Posterior vena cava (tissue), 2 donors: ENCODE data around the gene BRCC3. TPM values are rescaled to one million over a fixed set of nuclear protein-coding genes. Genes with fewer than 3 reads are reported as not detected.

Experiments used
- DNase-seq: peaks from one replicate; pipeline ENCODE4 v3.0.0-alpha.2; 2020; ENCODE audit warnings: low spot score
- intact Hi-C, 2 donors: fragments of 100-400 bp; cut with DNase I; formaldehyde crosslinking; loops; one replicate each; pipeline versions ENCODE4 v1.14.1 to v1.14.2; 2022 to 2023
- total RNA-seq, 2 donors: library from RNA; stranded (reverse); fragmentation: NEBNext Ultra II Directional; extraction: Animal tissue kit (Norgen Biotek cat#: 25700); gene quantifications; one replicate each; pipeline ENCODE4 v1.2.1, GENCODE V29; 2021
- donor health status: DM: yes; HTN: yes; CAD: no.
- donor health status: DM: yes; HTN: yes; CAD: no.

The BRCC3 gene
- total RNA-seq, 2 donors from 2014 or later = 13.4 to 15.2 TPM

DNA sequence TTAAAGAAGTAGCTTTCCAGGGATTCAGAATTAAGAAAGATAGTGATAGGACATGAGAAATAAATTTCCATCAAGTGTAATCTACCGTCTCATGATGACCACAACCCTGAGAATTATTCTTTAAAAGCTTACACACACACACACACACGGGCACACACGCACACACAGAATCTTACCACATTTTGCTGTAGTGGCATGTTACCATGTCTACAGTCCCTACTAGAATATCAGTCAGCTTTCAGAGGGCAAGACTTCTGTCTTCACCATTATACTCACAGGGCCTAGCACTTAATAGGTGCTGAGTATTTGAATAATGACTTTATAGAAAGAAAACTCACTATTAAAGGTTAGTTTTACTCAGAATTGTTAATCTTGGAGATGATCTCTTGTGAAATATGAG, 15.8 kb upstream of the BRCC3 start:
- DNase-seq = no peak
- intact Hi-C loops = no loop called here

DNA sequence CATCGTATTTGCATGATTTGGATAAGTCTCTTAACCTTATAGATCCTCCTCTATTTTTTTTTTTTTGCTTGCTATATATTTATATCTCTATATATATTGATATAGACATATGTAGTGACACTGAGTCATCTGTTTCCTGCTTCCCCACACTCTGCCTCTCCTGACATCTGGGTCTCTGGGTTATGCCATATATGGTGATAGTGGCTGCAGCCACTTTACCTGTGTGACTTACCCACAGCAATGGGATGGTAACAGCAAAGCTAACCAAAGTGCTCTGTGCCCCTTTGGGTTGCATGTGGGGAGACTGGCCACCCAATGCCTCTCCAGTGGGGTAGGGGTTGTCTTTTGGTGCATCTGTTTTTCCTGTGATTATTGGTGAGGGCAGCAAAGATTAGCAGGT, 14.8 kb upstream of the BRCC3 start:
- DNase-seq = no peak
- intact Hi-C loops = no loop called here

GRCh38 chrX:155056877-155057792, 14.2 kb upstream of the BRCC3 start:
- intact Hi-C loops = no loop called here
- DNase-seq = peak; percentile 85

DNA sequence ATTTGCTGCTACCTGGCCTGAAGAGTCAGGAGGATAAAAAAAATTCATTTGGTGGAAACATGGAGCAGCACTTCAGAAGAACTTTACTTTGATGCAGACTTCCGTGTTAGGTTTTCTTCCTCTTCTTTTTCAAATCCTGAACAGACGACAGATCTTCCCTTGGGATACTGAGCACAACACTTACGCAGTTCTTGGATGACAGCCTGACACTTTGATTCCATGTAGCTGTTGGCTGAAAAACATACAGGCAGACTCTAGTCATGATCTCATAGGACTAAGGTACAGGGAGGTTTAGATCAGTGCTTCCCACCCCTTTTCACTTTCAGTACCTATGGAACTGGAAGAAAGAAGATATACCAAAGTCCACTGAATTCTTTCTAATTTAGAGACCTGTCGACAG, 9.5 kb upstream of the BRCC3 start:
- no peak for DNase-seq
- intact Hi-C loops = loop anchor here in 1 of 2 donors (10.0 kb wide), 1 partner anchor 77 kb away; no protein-coding TSS in a partner anchor

DNA sequence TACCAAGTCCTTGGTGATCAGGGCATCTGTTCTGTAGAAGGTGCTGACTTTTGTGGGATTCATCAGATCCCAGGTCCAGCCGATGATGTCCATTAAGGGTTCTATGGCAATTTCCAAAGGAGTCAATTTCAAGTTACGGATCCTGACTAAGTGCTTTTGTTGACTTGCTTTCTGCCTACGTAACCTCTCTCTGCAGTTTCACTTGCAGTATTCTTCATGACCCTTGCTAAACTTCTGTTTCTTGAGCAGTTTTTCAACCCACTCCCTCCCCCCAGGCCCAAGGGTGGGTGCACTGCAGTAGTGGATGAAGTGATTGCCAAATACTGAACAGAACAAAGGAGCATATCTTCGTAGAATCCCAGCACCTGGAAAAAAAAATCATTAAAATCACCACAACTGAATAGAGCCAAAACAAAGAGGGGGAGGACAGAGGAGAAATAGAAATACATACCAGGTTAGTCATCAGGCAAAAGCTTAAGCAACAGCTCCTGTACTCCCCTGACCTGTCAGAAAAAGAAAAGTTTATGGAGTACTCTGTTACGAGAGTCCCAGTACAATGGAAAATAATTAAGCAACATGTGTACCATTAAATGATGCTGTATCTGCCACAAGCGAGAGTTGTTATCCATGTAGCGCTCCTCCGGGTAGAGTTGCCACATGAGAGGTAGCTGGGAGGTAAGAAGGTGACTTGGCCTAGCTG, 6.1 kb upstream of the BRCC3 start:
- DNase-seq = no peak
- intact Hi-C loops = loop anchor here in 1 of 2 donors (10.0 kb wide), 1 partner anchor 80 kb away; no protein-coding TSS in a partner anchor

DNA sequence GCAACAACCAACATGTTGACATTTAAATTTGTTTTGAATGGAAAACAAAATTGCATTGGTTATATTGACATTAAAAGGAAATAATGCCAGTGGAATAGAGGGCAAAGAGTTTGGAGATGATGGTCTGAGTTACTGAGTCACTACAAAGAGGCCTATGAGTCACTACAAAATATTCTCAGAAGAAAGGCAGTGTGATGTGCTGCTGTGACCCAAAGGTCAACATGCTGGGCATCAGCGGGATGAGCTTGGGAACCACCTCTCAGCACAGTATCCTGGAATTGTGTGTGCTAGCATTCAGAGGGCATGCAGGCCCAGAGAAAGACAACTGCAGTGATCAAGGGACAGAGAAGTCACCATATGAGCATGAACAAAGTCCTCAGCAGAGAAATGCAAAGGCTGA, 3.1 kb upstream of the BRCC3 start:
- intact Hi-C loops = loop anchor here in 1 of 2 donors (10.0 kb wide), 1 partner anchor 83 kb away; no protein-coding TSS in a partner anchor
- no peak for DNase-seq

DNA sequence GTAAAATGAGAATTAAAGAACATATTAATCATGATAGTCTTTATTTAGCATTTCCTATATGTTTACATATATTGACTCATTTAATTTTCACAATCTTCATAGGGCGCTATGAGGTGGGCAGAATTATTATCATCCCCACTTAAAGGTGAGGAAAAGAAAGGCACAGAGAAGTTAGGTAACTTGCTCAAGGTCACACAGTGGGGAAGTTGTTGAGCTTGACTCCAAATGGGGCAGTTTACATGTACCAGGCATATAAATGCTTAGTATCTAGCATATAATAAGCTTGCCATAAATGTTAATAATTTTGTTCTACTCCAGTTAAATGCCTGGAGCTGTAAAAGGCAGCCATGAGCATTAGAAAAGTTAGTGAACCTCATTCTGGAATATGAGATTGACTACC, 1.9 kb upstream of the BRCC3 start:
- no peak for DNase-seq

GRCh38 chrX:155070038-155070437, 1.3 kb upstream of the BRCC3 start:
- intact Hi-C loops = no loop called here
- no peak for DNase-seq

More for the DNA sequence above, 1.9 kb upstream of the BRCC3 start:
- intact Hi-C loops = loop anchor here in 1 of 2 donors (10.0 kb wide), 1 partner anchor 85 kb away; no protein-coding TSS in a partner anchor

DNA sequence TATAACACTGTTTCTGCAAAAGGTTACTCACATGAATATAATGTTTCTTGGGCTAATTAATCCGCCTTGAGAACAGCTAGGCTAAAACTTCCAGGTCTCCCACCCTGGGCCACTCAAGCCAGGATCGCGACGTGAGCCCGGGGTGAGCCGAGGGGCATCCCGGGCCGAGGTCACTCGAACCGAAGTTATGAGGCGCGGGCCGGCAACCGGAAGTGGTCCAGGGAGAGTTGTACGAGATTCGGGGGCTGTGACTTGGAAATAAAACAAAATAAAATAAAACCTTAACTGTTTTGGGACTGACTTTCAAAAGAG, 689 bp upstream of the BRCC3 start:
- intact Hi-C loops = no loop called here
- peak; percentile 83 for DNase-seq

- no peak for DNase-seq
- intact Hi-C loops = no loop called here
Measured at GRCh38 chrX:155071694-155072280, 479 bp downstream of the BRCC3 start.

DNA sequence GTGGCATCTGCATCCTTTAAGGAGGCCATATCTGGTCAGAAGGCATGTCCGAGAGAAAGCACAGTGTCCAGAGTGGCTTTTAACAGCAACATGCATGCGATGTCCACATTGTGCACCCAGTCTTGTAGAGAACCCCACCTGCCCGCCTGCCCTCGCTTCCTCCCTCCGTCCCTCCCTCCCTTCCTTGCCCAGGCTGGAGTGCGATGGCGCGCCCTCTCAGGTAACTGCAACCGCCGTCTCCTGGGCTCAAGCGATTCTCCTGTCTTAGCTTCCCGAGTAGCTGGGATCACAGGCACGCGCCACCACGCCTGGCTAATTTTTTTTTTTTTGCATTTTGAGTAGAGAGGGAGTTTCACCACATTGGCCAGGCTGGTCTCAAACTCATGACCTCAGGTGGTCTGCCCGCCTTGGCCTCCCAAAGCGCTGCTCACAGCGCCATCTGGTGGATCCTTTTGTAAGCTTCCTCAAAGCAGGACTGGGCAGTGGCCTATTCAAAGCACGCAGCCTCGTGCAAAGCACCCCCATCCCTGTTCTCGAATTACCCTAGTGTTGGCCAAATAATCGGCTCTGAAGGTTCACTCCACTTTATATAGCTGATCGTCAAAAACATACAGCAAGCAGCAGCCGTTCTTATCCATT, 15.0 kb downstream of the BRCC3 start:
- intact Hi-C loops = loop anchor here in 1 of 2 donors (5.0 kb wide), 1 partner anchor 1419 kb away; no protein-coding TSS in a partner anchor
- DNase-seq = no peak

GRCh38 chrX:155086961-155087735, 15.8 kb downstream of the BRCC3 start:
- DNase-seq = no peak
- intact Hi-C loops = loop anchor here in 1 of 2 donors (5.0 kb wide), 1 partner anchor 1420 kb away; no protein-coding TSS in a partner anchor

- DNase-seq = no peak
- intact Hi-C loops = no loop called here
Measured at GRCh38 chrX:155094468-155095061, 23.3 kb downstream of the BRCC3 start.

GRCh38 chrX:155105919-155106318, 34.6 kb downstream of the BRCC3 start:
- DNase-seq = no peak
- intact Hi-C loops = no loop called here

GRCh38 chrX:155108427-155108826, 37.1 kb downstream of the BRCC3 start:
- no peak for DNase-seq

GRCh38 chrX:155112171-155112570, 40.9 kb downstream of the BRCC3 start:
- DNase-seq = no peak
- intact Hi-C loops = no loop called here

More at GRCh38 chrX:155108427-155108826, 37.1 kb downstream of the BRCC3 start:
- intact Hi-C loops = loop anchor here in 1 of 2 donors (1.0 kb wide), 1 partner anchor 23 kb away; no protein-coding TSS in a partner anchor

- intact Hi-C loops = no loop called here
Measured at GRCh38 chrX:155113097-155113496, 41.8 kb downstream of the BRCC3 start.

GRCh38 chrX:155115174-155115819, 44.0 kb downstream of the BRCC3 start:
- intact Hi-C loops = no loop called here
- DNase-seq = no peak

More at GRCh38 chrX:155113097-155113496, 41.8 kb downstream of the BRCC3 start:
- no peak for DNase-seq
